MM.1S (cell line): ENCODE measurements around the gene FCHSD2.

ENCODE experiments used
- DNase-seq: peaks from one replicate; pipeline ENCODE4 v3.0.0-alpha.2; 2015
- H2AFZ ChIP-seq: fragments of 300-600 bp; sonication (generic); 2 replicates; pipeline ENCODE4 v1.6.0; 2016; ENCODE audit warnings: antibody characterized with exemption, low read length
- H3F3A ChIP-seq: fragments of 300-600 bp; sonication (generic); 2 replicates; pipeline ENCODE4 v1.6.1; 2016; ENCODE audit warnings: mild to moderate bottlenecking, antibody characterized with exemption, low read length, moderate library complexity, mixed read lengths; ENCODE audit not compliant: insufficient read depth
- H3K27ac ChIP-seq: fragments of 300-600 bp; sonication (generic); 2 replicates; pipeline ENCODE4 v1.5.1; 2016; ENCODE audit warnings: mild to moderate bottlenecking, low read length
- H3K27me3 ChIP-seq: fragments of 300-600 bp; sonication (generic); replicated peaks from 2 replicates; pipeline ENCODE4 v1.6.0; 2016; ENCODE audit warnings: low read length; ENCODE audit not compliant: insufficient read depth
- H3K36me3 ChIP-seq: fragments of 300-600 bp; sonication (generic); replicated peaks from 2 replicates; pipeline ENCODE4 v1.6.1; 2016; ENCODE audit warnings: mild to moderate bottlenecking, low read length, mixed read lengths; ENCODE audit not compliant: insufficient read depth
- H3K4me1 ChIP-seq: fragments of 300-600 bp; sonication (generic); 2 replicates; pipeline ENCODE4 v1.6.1; 2016; ENCODE audit warnings: low read length, mixed read lengths
- H3K4me2 ChIP-seq: fragments of 300-600 bp; sonication (generic); 2 replicates; pipeline ENCODE4 v1.6.0; 2016; ENCODE audit warnings: low read depth, low read length
- H3K4me3 ChIP-seq: fragments of 300-600 bp; sonication (generic); 2 replicates; pipeline ENCODE4 v1.5.1; 2016; ENCODE audit warnings: low read length, mixed read lengths
- H3K79me2 ChIP-seq: fragments of 300-600 bp; sonication (generic); 2 replicates; pipeline ENCODE4 v1.6.1; 2016; ENCODE audit warnings: mixed run types, low read length, mixed read lengths
- H3K9ac ChIP-seq: fragments of 300-600 bp; sonication (generic); 2 replicates; pipeline ENCODE4 v1.6.1; 2016; ENCODE audit warnings: low read length, mixed read lengths
- H3K9me2 ChIP-seq: fragments of 300-600 bp; sonication (generic); replicated peaks from 2 replicates; pipeline ENCODE4 v1.6.1; 2016; ENCODE audit warnings: mild to moderate bottlenecking, low read length, mixed read lengths; ENCODE audit not compliant: insufficient read depth
- H3K9me3 ChIP-seq: fragments of 300-600 bp; sonication (generic); replicated peaks from 2 replicates; pipeline ENCODE4 v1.6.1; 2016; ENCODE audit warnings: mild to moderate bottlenecking, low read length, mixed read lengths; ENCODE audit not compliant: insufficient read depth
- H4K20me1 ChIP-seq: fragments of 300-600 bp; sonication (generic); 2 replicates; pipeline ENCODE4 v1.6.1; 2016; ENCODE audit warnings: mild to moderate bottlenecking, low read length, moderate library complexity, mixed read lengths; ENCODE audit not compliant: insufficient read depth
- CTCF ChIP-seq: fragments of 300-600 bp; sonication (generic); IDR thresholded peaks from 2 replicates; pipeline ENCODE4 v1.5.1; 2016; ENCODE audit warnings: antibody characterized with exemption, low read length, mixed read lengths
- EZH2 ChIP-seq: fragments of 300-600 bp; sonication (generic); optimal IDR thresholded peaks from 2 replicates; pipeline ENCODE3; 2017; ENCODE audit warnings: low read depth, mild to moderate bottlenecking, antibody characterized with exemption, low read length, mixed read lengths
- EZH2phosphoT487 ChIP-seq: fragments of 300-600 bp; sonication (generic); IDR thresholded peaks from 2 replicates; pipeline ENCODE4 v1.6.1; 2018; ENCODE audit warnings: antibody characterized with exemption, low read length

Gene FCHSD2

GRCh38 chr11:73087730-73088129 is 54.4 kb downstream of the FCHSD2 start:
- Histone ChIP-seq H3K27me3 (no peaks in the 10 kb centered on the region), H4K20me1 (0 out of 2 replicates have a peak, but pooled peaks cover 11% of the 10 kb centered on the region), H3K4me2 (no peak overlapping the region), H3K36me3 (no peaks in the 10 kb centered on the region; the same call in 1 of the 2 replicates), H3K4me1 (no peaks in the 10 kb centered on the region), H3K79me2 (peaks cover 91% of the 10 kb centered on the region), H2AFZ (no peak overlapping the region), H3K4me3 (no peak overlapping the region), H3K9ac (no peak overlapping the region), H3K9me2 (no peaks in the 10 kb centered on the region), H3K9me3 (no peaks in the 10 kb centered on the region), H3F3A (peaks cover 3% of the 10 kb centered on the region), H3K27ac (no peak overlapping the region)
- TF ChIP-seq EZH2phosphoT487 (no peak), CTCF (no peak)
- no peak for DNase-seq

- Histone ChIP-seq H3K79me2 (peaks cover 78% of the 10 kb centered on the region), H3K27me3 (no peaks in the 10 kb centered on the region), H3K9ac (no peak overlapping the region), H2AFZ (no peak overlapping the region), H3K36me3 (no peaks in the 10 kb centered on the region; the same call in 1 of the 2 replicates), H3K4me1 (no peaks in the 10 kb centered on the region), H3K9me2 (no peaks in the 10 kb centered on the region), H3K27ac (no peak overlapping the region), H3F3A (peaks cover 3% of the 10 kb centered on the region), H3K4me3 (no peak overlapping the region), H4K20me1 (0 out of 2 replicates have a peak, but pooled peaks cover 8% of the 10 kb centered on the region), H3K9me3 (no peaks in the 10 kb centered on the region), H3K4me2 (no peak overlapping the region)
- no peak for DNase-seq
- TF ChIP-seq CTCF (no peak), EZH2 (no peak), EZH2phosphoT487 (no peak)
Measured at GRCh38 chr11:73085189-73085875, 56.8 kb downstream of the FCHSD2 start.

- H4K20me1 ChIP-seq, result peaks cover 10% of the 10 kb centered on the region
Measured at GRCh38 chr11:73078631-73079030, 63.5 kb downstream of the FCHSD2 start.

More at GRCh38 chr11:73078631-73079030, 63.5 kb downstream of the FCHSD2 start:
- H3K4me1 ChIP-seq, result peaks cover 6% of the 10 kb centered on the region; the same call in 1 of the 2 replicates
- H3K4me3 ChIP-seq, result no peak overlapping the region
- no peak overlapping the region for H3K4me2 ChIP-seq
- H3F3A ChIP-seq, result peaks cover 8% of the 10 kb centered on the region
- H3K36me3 ChIP-seq, result no peaks in the 10 kb centered on the region
- no peaks in the 10 kb centered on the region for H3K27me3 ChIP-seq
- H3K9me3 ChIP-seq, result no peaks in the 10 kb centered on the region
- no peak overlapping the region for H2AFZ ChIP-seq
- peaks cover 82% of the 10 kb centered on the region for H3K79me2 ChIP-seq
- H3K9me2 ChIP-seq, result no peaks in the 10 kb centered on the region
- TF ChIP-seq CTCF (no peak), EZH2phosphoT487 (no peak), EZH2 (no peak)
- DNase-seq, result no peak
- H3K27ac ChIP-seq, result no peak overlapping the region
- H3K9ac ChIP-seq, result no peak overlapping the region
